ENCODE results near the gene RTL1.

RTL1 gene

GRCh38 chr14:100907240-100907639 is 3.7 kb upstream of the RTL1 start:
- H4K20me1 ChIP-seq, result peaks cover 0 to under 1% (median 0%) of the 10 kb centered on the region in 11 experiments; a peak in 2 of 22 replicates
- TF ChIP-seq Cebpa-rat (IDR thresholded peaks at IDR 0.05), result no peak
- H3K4me1 ChIP-seq, result no peaks in the 10 kb centered on the region
- no peaks in the 10 kb centered on the region for H3K36me3 ChIP-seq
- no peak overlapping the region for H3K4me2 ChIP-seq
- no peak overlapping the region for H3K9ac ChIP-seq
- no peaks in the 10 kb centered on the region for H3K9me3 ChIP-seq (replicated peaks in 1 of 11)
- H3K27ac ChIP-seq, result no peak overlapping the region
- no peak overlapping the region for H3K4me3 ChIP-seq
- peaks cover 11 to 33% (median 21%) of the 10 kb centered on the region in 11 experiments; a peak in 21 of 22 replicates for H3K27me3 ChIP-seq

- TF ChIP-seq Cebpa-rat (IDR thresholded peaks at IDR 0.05), result no peak
- Histone ChIP-seq H3K27me3 (peaks cover 13 to 33% (median 21%) of the 10 kb centered on the region in 11 experiments; a peak in 21 of 22 replicates), H3K4me3 (no peak overlapping the region), H4K20me1 (peaks cover 0 to 5% (median 0%) of the 10 kb centered on the region in 11 experiments; a peak in 3 of 22 replicates), H3K9ac (no peak overlapping the region), H3K27ac (no peak overlapping the region), H3K9me3 (replicated peaks in 1 of 11) (peaks cover 0 to 7% (median 4%) of the 10 kb centered on the region in 11 experiments; a peak in 7 of 22 replicates), H3K36me3 (no peaks in the 10 kb centered on the region), H3K4me1 (no peaks in the 10 kb centered on the region; a peak in 1 of 20 replicates), H3K4me2 (no peak overlapping the region)
Measured at GRCh38 chr14:100906420-100906819, 2.9 kb upstream of the RTL1 start.

- Histone ChIP-seq H3K36me3 (no peaks in the 10 kb centered on the region), H3K4me2 (no peak overlapping the region), H3K4me1 (peaks cover 6 to 12% (median 10%) of the 10 kb centered on the region in 10 experiments; a peak in 19 of 20 replicates), H3K4me3 (no peak overlapping the region), H3K9ac (no peak overlapping the region), H3K27ac (no peak overlapping the region), H3K9me3 (replicated peaks in 1 of 11) (peaks cover 0 to 9% (median 4%) of the 10 kb centered on the region in 11 experiments; a peak in 7 of 22 replicates), H3K27me3 (peaks cover 17 to 43% (median 28%) of the 10 kb centered on the region in 11 experiments), H4K20me1 (peaks cover 0 to 7% (median 0%) of the 10 kb centered on the region in 11 experiments; a peak in 3 of 22 replicates)
- no peak for TF ChIP-seq Cebpa-rat (IDR thresholded peaks at IDR 0.05)
Measured at GRCh38 chr14:100905166-100905565, 1.6 kb upstream of the RTL1 start.

GRCh38 chr14:100904307-100905087 is 975 bp upstream of the RTL1 start:
- Histone ChIP-seq H3K36me3 (no peaks in the 10 kb centered on the region), H3K27me3 (peaks cover 17 to 43% (median 32%) of the 10 kb centered on the region in 11 experiments), H3K9me3 (replicated peaks in 1 of 11) (peaks cover 0 to 9% (median 4%) of the 10 kb centered on the region in 11 experiments; a peak in 7 of 22 replicates), H3K4me3 (no peak overlapping the region), H3K4me2 (no peak overlapping the region), H3K27ac (no peak overlapping the region), H3K9ac (no peak overlapping the region), H4K20me1 (peaks cover 0 to 7% (median 0%) of the 10 kb centered on the region in 11 experiments; a peak in 3 of 22 replicates), H3K4me1 (peaks cover 13 to 19% (median 16%) of the 10 kb centered on the region in 10 experiments)
- no peak for TF ChIP-seq Cebpa-rat (IDR thresholded peaks at IDR 0.05)

GRCh38 chr14:100903134-100903468 is 421 bp downstream of the RTL1 start:
- H3K27me3 ChIP-seq, result peaks cover 17 to 43% (median 34%) of the 10 kb centered on the region in 11 experiments
- H3K4me2 ChIP-seq, result no peak overlapping the region
- H3K9me3 ChIP-seq (replicated peaks in 1 of 11), result peaks cover 0 to 9% (median 4%) of the 10 kb centered on the region in 11 experiments; a peak in 7 of 22 replicates
- H4K20me1 ChIP-seq, result peaks cover 0 to 7% (median 0%) of the 10 kb centered on the region in 11 experiments; a peak in 3 of 22 replicates
- no peak overlapping the region for H3K4me3 ChIP-seq
- H3K4me1 ChIP-seq, result peaks cover 18 to 33% (median 27%) of the 10 kb centered on the region in 10 experiments
- no peak overlapping the region for H3K9ac ChIP-seq
- no peak overlapping the region for H3K27ac ChIP-seq
- TF ChIP-seq Cebpa-rat (IDR thresholded peaks at IDR 0.05), result no peak
- H3K36me3 ChIP-seq, result no peaks in the 10 kb centered on the region

- no peaks in the 10 kb centered on the region for H3K36me3 ChIP-seq
- no peak overlapping the region for H3K27ac ChIP-seq
- peaks cover 0 to 9% (median 4%) of the 10 kb centered on the region in 11 experiments; a peak in 7 of 22 replicates for H3K9me3 ChIP-seq (replicated peaks in 1 of 11)
- no peak overlapping the region for H3K4me3 ChIP-seq
- no peak overlapping the region for H3K4me2 ChIP-seq
- H3K4me1 ChIP-seq, result peaks cover 18 to 36% (median 27%) of the 10 kb centered on the region in 10 experiments
- H3K27me3 ChIP-seq, result peaks cover 17 to 43% (median 34%) of the 10 kb centered on the region in 11 experiments
- peaks cover 0 to 7% (median 0%) of the 10 kb centered on the region in 11 experiments; a peak in 3 of 22 replicates for H4K20me1 ChIP-seq
- no peak for TF ChIP-seq Cebpa-rat (IDR thresholded peaks at IDR 0.05)
- no peak overlapping the region for H3K9ac ChIP-seq
Measured at GRCh38 chr14:100902295-100903133, 1.0 kb downstream of the RTL1 start.

GRCh38 chr14:100901391-100902183 is 1.9 kb downstream of the RTL1 start:
- TF ChIP-seq Cebpa-rat (IDR thresholded peaks at IDR 0.05), result no peak
- peaks cover 0 to 9% (median 4%) of the 10 kb centered on the region in 11 experiments; a peak in 7 of 22 replicates for H3K9me3 ChIP-seq (replicated peaks in 1 of 11)
- H3K4me2 ChIP-seq, result peak overlapping the region in 5 of 11 experiments; percentile 80 to 88 (median 85); a peak in 8 of 22 replicates
- no peaks in the 10 kb centered on the region for H3K36me3 ChIP-seq
- H3K4me3 ChIP-seq, result no peak overlapping the region
- no peak overlapping the region for H3K27ac ChIP-seq
- peaks cover 18 to 43% (median 29%) of the 10 kb centered on the region in 10 experiments for H3K4me1 ChIP-seq
- peaks cover 17 to 51% (median 38%) of the 10 kb centered on the region in 11 experiments for H3K27me3 ChIP-seq
- no peak overlapping the region for H3K9ac ChIP-seq
- H4K20me1 ChIP-seq, result peaks cover 0 to 7% (median 0%) of the 10 kb centered on the region in 11 experiments; a peak in 2 of 22 replicates

- peak overlapping the region in 2 of 11 experiments; percentile 15 to 59; a peak in 3 of 22 replicates for H3K9ac ChIP-seq
- H3K4me2 ChIP-seq, result peak overlapping the region; percentile 69 to 88 (median 81); a peak in 21 of 22 replicates
- H3K27ac ChIP-seq, result no peak overlapping the region
- H4K20me1 ChIP-seq, result peaks cover 0 to 7% (median 0%) of the 10 kb centered on the region in 11 experiments; a peak in 2 of 22 replicates
- no peaks in the 10 kb centered on the region for H3K36me3 ChIP-seq
- TF ChIP-seq Cebpa-rat (IDR thresholded peaks at IDR 0.05), result no peak
- H3K27me3 ChIP-seq, result peaks cover 17 to 56% (median 42%) of the 10 kb centered on the region in 11 experiments
- peaks cover 18 to 43% (median 29%) of the 10 kb centered on the region in 10 experiments for H3K4me1 ChIP-seq
- H3K9me3 ChIP-seq (replicated peaks in 1 of 11), result peaks cover 0 to 9% (median 4%) of the 10 kb centered on the region in 11 experiments; a peak in 7 of 22 replicates
- H3K4me3 ChIP-seq, result peak overlapping the region in 2 of 10 experiments; percentile 37 to 41; a peak in 2 of 20 replicates
Measured at GRCh38 chr14:100900837-100901390, 2.6 kb downstream of the RTL1 start.

Data from BLaER1 treated with 17β-estradiol and CSF1 and Interleukin-3, amounts not matched to agents 10 nM and 100 nM (cell line).